Muscle of arm (tissue), 12 donors: ENCODE measurements around the gene PLCB3. TPM values are rescaled to one million over a fixed set of nuclear protein-coding genes. Genes with fewer than 3 reads are reported as not detected.

Source experiments
- DNase-seq: peaks from one replicate; pipeline ENCODE4 v3.0.0-alpha.2; 2013
- polyA plus RNA-seq, 12 donors: library from polyadenylated mRNA; unstranded; fragments of 120-200 nt; gene quantifications; one replicate each; pipeline ENCODE4 v1.2.1, GENCODE V29; 2013; ENCODE audit not compliant: insufficient read length in 12 of 12

The PLCB3 gene
- polyA plus RNA-seq, 12 donors, result 8.5 to 18.9 (median 10.4) TPM; not detected in 1

- no peak for DNase-seq
These were observed 13.1 kb downstream of the PLCB3 start for GRCh38 chr11:64264371-64264852.

DNA sequence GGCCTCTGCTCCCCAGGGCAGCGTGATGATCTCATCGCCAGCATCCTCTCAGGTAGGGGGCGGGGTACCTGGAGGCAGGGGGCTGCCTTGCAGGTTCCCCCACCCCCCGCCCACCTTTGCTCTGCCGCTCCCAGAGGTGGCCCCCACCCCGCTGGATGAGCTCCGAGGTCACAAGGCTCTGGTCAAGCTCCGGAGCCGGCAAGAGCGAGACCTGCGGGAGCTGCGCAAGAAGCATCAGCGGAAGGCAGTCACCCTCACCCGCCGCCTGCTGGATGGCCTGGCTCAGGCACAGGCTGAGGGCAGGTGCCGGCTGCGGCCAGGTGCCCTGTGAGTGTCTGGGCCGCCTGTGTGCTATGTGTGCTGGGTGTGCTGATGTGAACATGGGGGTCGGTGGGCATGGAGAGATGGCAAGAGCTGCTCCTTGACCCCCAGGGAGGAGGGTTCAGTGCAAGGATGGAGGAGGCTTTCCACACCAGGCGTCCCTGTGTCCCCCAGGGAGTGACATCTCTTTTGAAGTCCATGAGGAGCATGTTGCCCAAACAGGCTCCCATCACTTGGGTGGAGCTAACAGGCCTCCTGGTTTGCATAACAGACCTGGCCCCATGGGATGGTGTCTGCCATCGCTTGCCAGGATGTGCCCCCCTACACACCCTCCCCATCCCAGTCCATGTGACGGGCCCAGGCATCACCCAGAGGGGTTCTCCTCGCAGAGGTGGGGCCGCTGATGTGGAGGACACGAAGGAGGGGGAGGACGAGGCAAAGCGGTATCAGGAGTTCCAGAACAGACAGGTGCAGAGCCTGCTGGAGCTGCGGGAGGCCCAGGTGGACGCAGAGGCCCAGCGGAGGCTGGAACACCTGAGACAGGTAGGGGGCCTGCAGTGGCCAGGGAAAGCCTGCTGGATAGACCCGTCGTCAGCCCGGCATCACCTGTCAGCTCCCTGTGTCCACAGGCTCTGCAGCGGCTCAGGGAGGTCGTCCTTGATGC lies 14.1 kb downstream of the PLCB3 start:
- DNase-seq, result no peak

DNA sequence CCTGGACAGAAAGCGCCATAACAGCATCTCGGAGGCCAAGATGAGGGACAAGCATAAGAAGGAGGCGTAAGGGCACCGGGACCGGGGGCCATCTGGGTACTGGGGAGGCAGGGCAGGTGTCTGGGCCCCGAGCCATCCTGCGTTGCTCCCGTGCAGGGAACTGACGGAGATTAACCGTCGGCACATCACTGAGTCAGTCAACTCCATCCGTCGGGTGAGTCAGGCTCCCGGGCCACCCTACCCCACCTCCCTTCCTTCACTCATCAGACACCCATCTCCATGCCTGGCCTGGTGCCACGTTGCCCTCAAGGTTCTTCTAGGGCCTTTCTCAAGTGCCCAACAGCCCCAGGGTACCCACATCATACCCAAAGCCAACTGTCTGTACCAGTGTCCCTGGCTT lies 15.0 kb downstream of the PLCB3 start:
- DNase-seq, result no peak

DNA sequence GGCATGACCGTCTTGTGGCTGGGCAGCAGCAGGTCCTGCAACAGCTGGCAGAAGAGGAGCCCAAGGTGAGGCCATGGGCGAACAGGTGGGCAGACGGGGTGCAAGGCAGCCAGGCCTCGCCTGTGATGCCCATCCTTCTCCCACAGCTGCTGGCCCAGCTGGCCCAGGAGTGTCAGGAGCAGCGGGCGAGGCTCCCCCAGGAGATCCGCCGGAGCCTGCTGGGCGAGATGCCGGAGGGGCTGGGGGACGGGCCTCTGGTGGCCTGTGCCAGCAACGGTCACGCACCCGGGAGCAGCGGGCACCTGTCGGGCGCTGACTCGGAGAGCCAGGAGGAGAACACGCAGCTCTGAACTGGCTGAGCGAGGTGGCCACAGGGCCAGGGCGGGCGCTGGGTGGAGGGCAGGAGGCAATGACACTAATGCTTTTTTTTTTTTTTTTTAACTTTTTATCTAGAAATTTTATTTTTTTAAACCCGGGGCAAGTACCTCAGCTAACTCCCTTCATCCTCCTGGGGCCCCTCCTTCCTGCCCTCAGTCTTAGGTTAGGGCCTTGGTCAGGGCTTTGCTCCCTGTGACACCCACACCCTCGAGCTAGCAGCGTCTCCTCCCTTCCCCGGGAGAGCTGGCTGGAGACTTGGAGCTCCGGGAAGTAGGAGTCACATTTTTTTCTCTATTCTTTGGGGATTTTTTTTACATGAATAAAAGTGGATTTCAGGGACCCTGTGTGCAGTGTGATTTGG lies 16.0 kb downstream of the PLCB3 start:
- DNase-seq, result no peak

DNA sequence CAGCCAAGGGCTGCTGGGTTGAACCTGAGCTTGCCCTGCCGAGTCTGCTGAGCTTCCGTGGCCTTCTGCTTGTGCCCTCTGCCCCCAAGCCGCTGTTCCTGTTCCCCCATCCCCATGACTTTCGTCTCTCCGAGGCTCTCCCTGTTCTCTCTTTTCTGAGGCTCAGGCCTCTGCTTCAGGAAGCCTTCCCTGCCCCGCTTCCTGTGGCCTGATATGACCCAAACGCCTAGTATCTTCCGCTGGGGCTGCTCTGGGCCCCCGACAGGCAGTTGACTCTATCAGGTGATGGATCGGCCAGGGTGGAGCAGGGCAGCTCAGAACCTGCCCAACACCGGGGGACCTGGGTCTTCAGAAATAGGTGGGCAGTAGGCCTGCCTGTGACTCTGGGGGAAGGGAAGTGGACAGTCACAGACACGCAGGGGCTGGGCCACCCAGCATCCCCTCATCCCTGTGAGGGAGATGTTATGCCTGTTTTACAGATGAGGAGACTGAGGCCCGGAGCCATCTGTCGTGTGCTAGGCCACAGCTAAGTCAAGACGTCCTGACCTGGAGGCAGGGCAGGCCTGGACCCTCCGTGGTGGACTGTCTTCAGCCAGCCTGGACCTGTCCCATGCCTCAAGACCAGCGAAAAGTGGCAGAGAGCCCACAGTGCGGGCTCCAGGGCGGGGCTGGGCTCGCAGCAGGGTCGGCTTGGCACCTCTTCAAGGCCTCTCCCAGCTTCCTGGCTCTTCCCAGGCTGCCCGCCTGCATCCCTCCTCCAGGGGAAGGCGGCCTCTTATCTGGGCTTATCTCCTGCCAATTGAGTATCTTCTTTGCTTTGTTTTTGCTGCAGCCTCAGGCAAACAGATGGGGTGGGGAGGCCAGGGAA lies 16.9 kb downstream of the PLCB3 start:
- no peak for DNase-seq

- DNase-seq, result no peak
These were observed 17.7 kb downstream of the PLCB3 start for GRCh38 chr11:64268893-64269539.

DNA sequence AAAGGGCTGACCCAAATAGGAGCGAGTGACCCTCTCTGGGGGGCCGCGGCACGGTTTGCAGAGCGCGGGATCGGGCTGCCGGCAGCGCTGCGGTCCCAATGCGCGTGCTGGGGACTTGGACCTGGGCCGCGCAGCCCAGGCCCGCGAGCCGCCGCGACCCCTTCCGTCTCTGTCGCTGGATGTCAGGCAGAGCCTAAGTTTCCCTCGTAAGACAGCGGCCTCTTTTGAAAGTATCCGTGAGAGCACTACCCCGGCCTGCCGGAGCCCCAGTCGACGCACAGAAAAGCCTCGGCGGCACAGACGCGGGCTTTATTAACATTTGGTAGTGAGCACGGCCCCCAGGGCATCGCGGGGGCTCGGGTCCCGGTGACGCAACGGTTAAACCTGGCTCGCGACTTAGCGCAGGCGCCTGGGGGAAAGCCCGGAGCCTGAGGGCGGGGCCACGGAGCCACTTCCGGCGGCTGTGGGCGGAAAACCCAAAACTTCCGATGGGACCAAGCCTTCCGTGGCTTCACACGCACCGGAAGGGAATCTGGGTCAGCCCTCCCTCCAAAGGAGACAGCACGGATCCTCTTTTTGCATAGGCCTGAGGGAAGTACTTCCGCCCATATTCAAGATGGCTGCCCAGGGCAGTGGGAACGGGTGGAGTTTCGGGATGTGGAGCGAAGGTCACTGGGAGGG lies 18.4 kb downstream of the PLCB3 start:
- peak; percentile 99 for DNase-seq

DNA sequence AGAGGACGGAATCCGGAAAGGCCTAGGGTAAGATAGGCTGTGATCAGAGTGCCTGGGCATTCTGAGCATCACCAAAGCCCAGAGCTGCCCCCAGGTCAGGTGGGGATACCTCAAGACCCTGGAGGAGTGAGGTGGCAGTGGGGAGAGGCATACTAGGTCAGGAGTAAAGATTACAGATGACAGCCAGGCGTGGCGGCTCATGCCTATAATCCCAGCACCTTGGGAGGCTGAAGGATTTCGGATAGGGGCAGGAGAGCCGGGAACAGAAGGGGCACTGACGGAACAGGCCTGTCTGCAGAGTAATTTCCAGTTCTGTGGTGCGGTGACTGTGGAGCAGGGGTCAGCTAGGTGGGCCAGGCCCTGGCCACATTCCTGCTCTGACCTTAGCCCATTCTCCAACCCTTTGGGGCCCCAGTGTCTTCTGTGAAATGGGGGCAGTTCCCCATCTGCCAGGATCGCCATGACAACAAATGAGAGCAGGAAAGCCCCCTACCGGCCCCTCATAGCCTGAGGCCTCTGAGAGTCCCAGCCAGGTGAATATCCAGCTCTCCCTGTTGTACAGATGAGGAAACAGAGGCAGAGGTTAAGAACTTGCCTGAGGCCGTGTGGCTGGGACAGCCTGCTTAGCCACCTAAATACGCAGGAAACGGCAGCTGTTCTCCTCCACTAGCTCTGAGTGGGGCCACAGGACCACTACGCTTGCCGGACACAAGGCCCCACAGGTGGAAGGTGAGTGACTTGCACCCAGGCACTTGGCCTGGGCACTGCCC lies 23.9 kb downstream of the PLCB3 start:
- no peak for DNase-seq

- DNase-seq, result no peak
These were observed 24.5 kb downstream of the PLCB3 start for GRCh38 chr11:64275841-64276240.

- no peak for DNase-seq
These were observed 25.5 kb downstream of the PLCB3 start for GRCh38 chr11:64276653-64277431.

DNA sequence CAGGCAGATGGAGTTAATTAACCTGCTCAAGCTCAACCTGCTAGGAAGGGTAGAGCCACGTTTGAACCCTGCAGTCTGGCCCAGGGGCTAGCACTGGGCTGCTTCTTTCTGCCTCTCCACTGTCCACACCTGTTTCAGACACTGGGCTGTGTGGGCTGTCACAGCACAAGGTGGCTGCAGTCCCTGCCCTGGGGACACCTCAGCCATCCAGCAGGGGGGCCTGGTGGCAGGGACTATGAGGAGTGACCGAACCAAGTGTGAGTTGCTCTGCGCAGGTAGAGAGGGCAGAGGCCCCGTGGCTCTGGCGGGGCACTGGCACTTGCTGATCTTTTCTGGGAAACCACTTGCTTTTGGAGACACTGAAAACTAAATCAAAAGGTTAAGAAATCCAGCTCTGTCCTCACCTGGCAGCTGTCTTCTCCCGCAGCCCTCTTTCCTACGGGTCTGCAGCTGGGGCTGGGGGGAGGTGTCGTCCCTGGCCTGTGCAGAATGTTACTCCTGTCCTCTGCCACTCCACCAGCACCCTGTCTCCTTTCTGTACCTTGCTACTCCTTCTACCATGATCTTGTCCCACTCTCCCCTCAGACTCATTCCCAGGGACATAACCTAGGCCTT lies 27.4 kb downstream of the PLCB3 start:
- DNase-seq, result no peak

DNA sequence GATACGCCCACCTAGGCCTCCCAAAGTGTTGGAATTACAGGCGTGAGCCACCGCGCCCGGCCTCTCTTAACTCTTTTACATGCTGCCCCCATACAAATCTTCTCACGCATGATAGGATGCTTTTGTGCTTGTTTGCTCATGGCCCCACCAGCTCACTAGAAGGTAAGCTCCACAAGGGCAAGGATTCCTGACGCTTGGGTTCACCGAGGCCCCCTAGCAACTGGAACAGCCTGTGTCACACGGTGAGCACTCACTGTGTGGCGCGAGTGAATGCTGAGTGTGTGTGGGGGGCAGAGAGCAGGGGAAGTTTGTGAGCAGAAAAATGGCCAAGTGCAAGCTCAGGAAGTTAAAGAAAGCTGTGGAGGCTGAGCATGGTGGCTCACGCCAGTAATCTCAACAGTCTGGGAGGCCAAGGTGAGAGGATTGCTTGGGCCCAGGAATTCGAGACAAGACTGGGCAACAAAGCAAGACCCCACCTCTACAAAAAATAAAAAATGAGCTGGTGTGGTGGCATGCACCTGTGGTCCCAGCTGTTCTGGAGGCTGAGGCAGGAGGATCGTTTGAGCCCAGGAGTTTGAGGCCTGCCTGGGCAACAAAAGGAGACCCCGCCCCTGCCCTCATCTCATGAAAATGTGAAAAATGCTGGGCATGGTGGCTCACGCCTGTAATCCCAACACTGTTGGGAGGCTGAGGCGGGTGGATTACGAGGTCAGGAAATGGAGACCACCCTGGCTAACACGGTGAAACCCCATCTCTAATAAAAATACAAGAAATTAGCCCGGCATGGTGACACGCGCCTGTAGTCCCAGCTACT lies 30.8 kb downstream of the PLCB3 start:
- DNase-seq, result no peak

DNA sequence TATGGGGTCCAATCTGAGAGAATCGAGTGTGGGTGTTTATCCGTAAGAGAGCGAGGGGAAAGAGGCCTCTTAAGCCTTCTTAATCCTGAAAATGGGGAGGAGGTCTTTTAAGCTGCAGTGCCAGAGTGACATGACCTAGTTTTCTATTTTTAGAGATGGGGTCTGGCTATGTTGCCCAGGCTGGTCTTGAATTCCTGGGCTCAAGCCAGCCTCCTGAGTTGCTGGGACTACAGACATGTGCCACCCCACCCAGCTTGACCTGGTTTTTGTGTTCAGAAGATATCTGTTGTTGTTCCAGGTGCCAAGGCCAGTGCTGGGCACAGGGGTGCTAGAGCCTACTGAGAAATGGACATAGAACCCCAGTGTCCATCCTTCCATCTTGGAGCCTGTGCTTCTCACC lies 31.8 kb downstream of the PLCB3 start:
- DNase-seq, result no peak

DNA sequence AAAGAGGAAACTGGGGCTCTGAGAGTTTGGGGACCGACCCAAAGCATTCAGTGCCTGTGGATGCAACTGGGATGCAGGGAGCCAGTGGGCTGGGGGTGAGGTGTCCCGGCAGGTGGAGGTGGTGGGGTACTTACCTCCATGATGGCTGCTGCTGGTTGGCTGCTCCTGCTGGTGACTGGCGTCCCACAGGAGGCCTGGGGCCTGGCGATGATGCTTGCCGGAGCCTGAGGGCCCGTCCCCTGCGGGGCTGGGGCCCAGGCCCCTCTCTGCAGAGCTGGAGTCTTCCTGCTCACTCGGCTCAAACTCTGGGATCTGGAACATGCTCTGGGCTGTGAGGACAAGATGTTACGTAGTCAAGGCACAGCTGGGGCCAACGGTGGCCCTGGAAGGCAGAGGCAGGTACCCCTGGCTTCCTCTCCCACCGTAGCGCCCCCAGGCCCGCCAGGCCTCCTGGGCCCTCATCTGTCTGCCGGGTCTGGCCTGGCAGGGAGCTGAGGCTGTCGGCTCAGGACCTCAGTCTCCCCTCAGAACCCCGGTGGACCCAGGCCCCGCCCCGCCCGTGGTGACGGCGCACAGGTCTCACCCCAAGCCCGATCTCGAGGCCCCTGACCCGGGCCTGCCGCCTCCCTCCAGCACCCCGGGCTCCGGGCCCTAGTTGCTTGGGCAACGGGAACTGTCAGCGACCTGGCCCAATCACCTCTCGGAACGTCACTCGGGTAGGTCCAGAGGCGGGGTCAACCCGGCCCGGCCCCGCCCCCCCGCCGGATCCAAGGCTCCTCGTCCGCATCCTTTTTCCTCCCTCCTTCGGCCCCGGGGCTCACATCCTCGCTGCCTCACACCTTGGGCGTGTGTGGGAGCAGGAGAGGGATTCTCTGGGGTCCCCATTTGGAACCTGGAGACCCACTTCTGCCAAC lies 33.0 kb downstream of the PLCB3 start, which contains the start of gene BAD:
BAD (minus strand) TSS at position 618 of the 914 bp plus-strand sequence; CDS start at position 321, 297 bp downstream.
- DNase-seq, result peak; percentile 94

- peak; percentile 92 for DNase-seq
These were observed 33.9 kb downstream of the PLCB3 start, which contains the start of gene GPR137 for GRCh38 chr11:64284962-64285884. GPR137 (plus strand) TSS chr11:64285848; CDS start chr11:64286525, 677 bp downstream.
